ENCODE measurements around the gene NELFB. TPM values are rescaled to one million over a fixed set of nuclear protein-coding genes. Genes with fewer than 3 reads are reported as not detected.

The NELFB gene
- polyA plus RNA-seq, 3 donors, result 17.3 to 44.2 (median 18.8) TPM

DNA sequence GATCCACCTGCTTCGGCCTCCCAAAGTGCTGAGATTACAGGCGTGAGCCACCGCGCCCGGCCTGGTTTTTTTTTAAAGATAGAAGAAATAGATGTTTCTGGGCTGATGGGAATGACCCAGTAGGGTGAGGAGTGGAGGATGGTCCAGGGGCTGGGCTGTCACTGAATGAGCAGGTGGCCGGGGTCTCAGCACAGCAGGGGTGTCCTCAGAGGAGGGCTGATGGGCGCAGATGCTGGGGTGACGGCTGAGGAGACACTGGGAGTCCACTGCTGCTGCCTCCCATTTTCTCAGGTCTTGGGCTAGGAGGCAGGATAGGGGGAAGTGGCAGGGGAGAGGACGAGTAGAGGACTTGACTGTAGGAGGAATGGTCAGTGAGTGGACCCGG lies 20.1 kb downstream of the NELFB start:
- TF ChIP-seq, protein P1, sequence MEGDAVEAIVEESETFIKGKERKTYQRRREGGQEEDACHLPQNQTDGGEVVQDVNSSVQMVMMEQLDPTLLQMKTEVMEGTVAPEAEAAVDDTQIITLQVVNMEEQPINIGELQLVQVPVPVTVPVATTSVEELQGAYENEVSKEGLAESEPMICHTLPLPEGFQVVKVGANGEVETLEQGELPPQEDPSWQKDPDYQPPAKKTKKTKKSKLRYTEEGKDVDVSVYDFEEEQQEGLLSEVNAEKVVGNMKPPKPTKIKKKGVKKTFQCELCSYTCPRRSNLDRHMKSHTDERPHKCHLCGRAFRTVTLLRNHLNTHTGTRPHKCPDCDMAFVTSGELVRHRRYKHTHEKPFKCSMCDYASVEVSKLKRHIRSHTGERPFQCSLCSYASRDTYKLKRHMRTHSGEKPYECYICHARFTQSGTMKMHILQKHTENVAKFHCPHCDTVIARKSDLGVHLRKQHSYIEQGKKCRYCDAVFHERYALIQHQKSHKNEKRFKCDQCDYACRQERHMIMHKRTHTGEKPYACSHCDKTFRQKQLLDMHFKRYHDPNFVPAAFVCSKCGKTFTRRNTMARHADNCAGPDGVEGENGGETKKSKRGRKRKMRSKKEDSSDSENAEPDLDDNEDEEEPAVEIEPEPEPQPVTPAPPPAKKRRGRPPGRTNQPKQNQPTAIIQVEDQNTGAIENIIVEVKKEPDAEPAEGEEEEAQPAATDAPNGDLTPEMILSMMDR (IDR thresholded peaks at IDR 0.05), result no peak
- peak overlapping the region; percentile 30 to 89 (median 83) for H3K27ac Mint-ChIP-seq
- peaks cover 42% of the 10 kb centered on the region for H3K4me1 Mint-ChIP-seq
- peak overlapping the region; percentile 27 to 31 for H3K27ac ChIP-seq (ENCODE audit: low read depth in 1 of 2, low read length in 2 of 2)
- H3K4me3 Mint-ChIP-seq, result peak overlapping the region; percentile 26 to 62
- peak overlapping the region; percentile 10 for H3K4me2 ChIP-seq (replicated peaks; ENCODE audit: extremely low read depth, low read length, poor library complexity, severe bottlenecking)
- H3K27me3 Mint-ChIP-seq (ENCODE audit: low read depth in 3 of 3), result peaks cover 0 to 4% (median 2%) of the 10 kb centered on the region in 3 donors
- DNase-seq, result no peak
- no peak overlapping the region for H2AFZ ChIP-seq (ENCODE audit: insufficient read depth, low read depth, low read length, poor library complexity, severe bottlenecking)
- H4K20me1 ChIP-seq (ENCODE audit: insufficient read depth, low read length), result peaks cover 32% of the 10 kb centered on the region
- peak overlapping the region; percentile 4 for H3K9ac ChIP-seq (ENCODE audit: insufficient read depth, low read length, poor library complexity, severe bottlenecking)
- peaks cover 23 to 52% of the 10 kb centered on the region in 2 donors for H3K36me3 ChIP-seq (replicated peaks in 1 of 2; ENCODE audit: control insufficient read depth in 1 of 2, insufficient read depth in 2 of 2, low read length in 2 of 2)
- no peak overlapping the region for H3K4me3 ChIP-seq (replicated peaks in 1 of 3; ENCODE audit: low read depth in 2 of 3, low read length in 3 of 3)
- intact Hi-C loops (cut with micrococcal nuclease), result no loop called here
- no peaks in the 10 kb centered on the region for H3K27me3 ChIP-seq (ENCODE audit: control insufficient read depth in 2 of 2, insufficient read depth in 2 of 2, low read length in 2 of 2)
- 95% methylated on average over 10 of the region's 10 CpGs for WGBS (ENCODE audit: insufficient coverage)
- no peaks in the 10 kb centered on the region for H3K9me3 Mint-ChIP-seq
- H3K4me1 ChIP-seq (ENCODE audit: control insufficient read depth in 1 of 2, insufficient read depth in 2 of 2, low read length in 2 of 2), result peaks cover 37 to 61% of the 10 kb centered on the region in 2 donors
- peaks cover 16 to 48% of the 10 kb centered on the region in 2 donors for H3K36me3 Mint-ChIP-seq
- H3K9me3 ChIP-seq (replicated peaks in 1 of 2; ENCODE audit: control insufficient read depth in 1 of 2, insufficient read depth in 1 of 2, low read length in 2 of 2), result no peaks in the 10 kb centered on the region
- H3K79me2 ChIP-seq (ENCODE audit: insufficient read depth, low read length), result peaks cover 43% of the 10 kb centered on the region

DNA sequence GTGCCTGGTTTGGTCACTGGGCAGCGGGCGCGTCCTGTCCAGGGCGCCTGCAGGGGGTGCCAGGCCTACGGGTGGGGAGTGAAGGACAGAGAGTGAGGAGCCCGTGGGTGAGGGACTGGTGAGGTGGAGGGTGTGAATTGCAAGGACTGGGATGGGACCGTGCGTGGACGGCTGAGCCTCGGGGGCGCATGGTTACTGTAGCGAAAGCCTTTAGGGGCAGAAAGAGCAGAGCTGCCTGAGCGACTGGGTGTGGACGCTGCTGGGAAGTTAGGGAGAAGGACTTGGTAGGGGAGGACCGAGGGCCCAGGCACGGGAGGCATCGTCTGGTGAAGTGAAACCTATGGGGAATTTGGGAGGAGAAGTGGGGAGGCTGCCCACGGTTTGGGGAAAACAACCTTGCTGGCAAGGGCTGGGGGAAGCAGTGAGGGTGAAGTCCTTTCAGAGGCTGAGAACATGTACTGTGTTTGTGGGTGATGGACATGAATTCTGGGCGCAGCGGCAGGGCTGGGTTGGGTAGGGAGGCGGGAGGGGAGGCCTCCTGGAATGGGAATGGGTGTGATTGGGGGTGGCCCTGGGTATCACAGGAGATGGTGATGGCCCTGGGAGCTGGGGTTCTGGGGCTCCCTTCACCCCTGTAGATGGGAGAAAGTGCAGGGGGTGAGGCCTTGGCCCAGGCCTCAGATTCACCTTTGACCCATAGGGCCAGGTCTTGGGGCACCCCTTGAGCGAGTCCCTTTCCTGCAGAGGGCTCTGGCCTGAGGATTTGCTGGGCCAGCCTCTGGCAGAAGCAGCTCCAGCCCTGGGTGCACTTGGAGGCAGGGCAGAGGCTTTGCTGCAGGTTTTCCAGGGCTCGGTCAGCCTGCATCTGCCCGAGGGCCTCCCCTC lies 20.7 kb downstream of the NELFB start:
- intact Hi-C loops (cut with micrococcal nuclease), result no loop called here
- peaks cover 26 to 52% of the 10 kb centered on the region in 2 donors for H3K36me3 ChIP-seq (replicated peaks in 1 of 2; ENCODE audit: control insufficient read depth in 1 of 2, insufficient read depth in 2 of 2, low read length in 2 of 2)

More for the DNA sequence above, 20.7 kb downstream of the NELFB start:
- DNase-seq, result peak in 1 of 3 donors; percentile 19
- Histone ChIP-seq H3K4me1 (ENCODE audit: control insufficient read depth in 1 of 2, insufficient read depth in 2 of 2, low read length in 2 of 2) (peaks cover 42 to 67% of the 10 kb centered on the region in 2 donors), H3K4me3 (replicated peaks in 1 of 3; ENCODE audit: low read depth in 2 of 3, low read length in 3 of 3) (peak overlapping the region in 1 of 3 experiments; percentile 99), H3K9ac (ENCODE audit: insufficient read depth, low read length, poor library complexity, severe bottlenecking) (peak overlapping the region; percentile 93), H3K27ac (ENCODE audit: low read depth in 1 of 2, low read length in 2 of 2) (peak overlapping the region; percentile 96 to 98), H3K27me3 (ENCODE audit: control insufficient read depth in 2 of 2, insufficient read depth in 2 of 2, low read length in 2 of 2) (no peaks in the 10 kb centered on the region), H3K79me2 (ENCODE audit: insufficient read depth, low read length) (peaks cover 48% of the 10 kb centered on the region), H4K20me1 (ENCODE audit: insufficient read depth, low read length) (peaks cover 37% of the 10 kb centered on the region), H3K4me2 (replicated peaks; ENCODE audit: extremely low read depth, low read length, poor library complexity, severe bottlenecking) (peak overlapping the region; percentile 95), H3K9me3 (replicated peaks in 1 of 2; ENCODE audit: control insufficient read depth in 1 of 2, insufficient read depth in 1 of 2, low read length in 2 of 2) (no peaks in the 10 kb centered on the region), H2AFZ (ENCODE audit: insufficient read depth, low read depth, low read length, poor library complexity, severe bottlenecking) (no peak overlapping the region)
- Mint-ChIP-seq H3K9me3 (no peaks in the 10 kb centered on the region), H3K36me3 (peaks cover 16 to 45% of the 10 kb centered on the region in 2 donors), H3K4me3 (peak overlapping the region; percentile 39 to 62), H3K4me1 (peaks cover 45% of the 10 kb centered on the region), H3K27me3 (ENCODE audit: low read depth in 3 of 3) (peaks cover 0 to 4% (median 2%) of the 10 kb centered on the region in 3 donors), H3K27ac (peak overlapping the region; percentile 7 to 89 (median 74))
- 72% methylated on average over 23 of the region's 24 CpGs for WGBS (ENCODE audit: insufficient coverage)
- TF ChIP-seq, protein P1 (IDR thresholded peaks at IDR 0.05), result no peak
